CD8-positive, alpha-beta memory T cell (primary cell): ENCODE measurements around the gene PDGFRB. TPM values are rescaled to one million over a fixed set of nuclear protein-coding genes. Genes with fewer than 3 reads are reported as not detected.

Source experiments
- CTCF ChIA-PET: fragments of 350-600 bp; sonication (Branson Sonifier 250); formaldehyde crosslinking; loops from one replicate; lab custom pipeline; 2021; ENCODE audit warnings: antibody characterized with exemption; lab: Charles Lee
- POLR2A ChIA-PET: fragments of 350-600 bp; sonication (Branson Sonifier 250); formaldehyde crosslinking; loops from one replicate; lab custom pipeline; 2021; ENCODE audit warnings: antibody characterized with exemption; lab: Charles Lee
- DNase-seq, 5 donors: peaks; one replicate each; pipeline versions ENCODE4 v3.0.0 to v3.0.0-alpha.2; 2020 to 2022; ENCODE audit warnings: mixed read lengths in 1 of 5
- H3K27ac ChIP-seq: one replicate; pipeline ENCODE4 v1.7.0; 2013; ENCODE audit warnings: low read depth, mild to moderate bottlenecking, low read length, moderate library complexity
- H3K27me3 ChIP-seq: 2 replicates; pipeline ENCODE4 v1.7.0; 2013; ENCODE audit warnings: low read length, mild to moderate bottlenecking; ENCODE audit not compliant: insufficient read depth, poor library complexity, severe bottlenecking
- H3K36me3 ChIP-seq: 2 replicates; pipeline ENCODE4 v1.7.0; 2013; ENCODE audit warnings: mild to moderate bottlenecking, low read length, moderate library complexity; ENCODE audit not compliant: insufficient read depth
- H3K4me1 ChIP-seq: 2 replicates; pipeline ENCODE4 v1.7.0; 2013; ENCODE audit warnings: mild to moderate bottlenecking, low read length, moderate library complexity; ENCODE audit not compliant: insufficient read depth
- H3K4me3 ChIP-seq: 2 replicates; pipeline ENCODE4 v1.7.0; 2013; ENCODE audit warnings: mild to moderate bottlenecking, low read length
- H3K9me3 ChIP-seq: 2 replicates; pipeline ENCODE4 v1.7.0; 2013; ENCODE audit warnings: mild to moderate bottlenecking, low read length
- H3K27ac Mint-ChIP-seq, 8 donors: one replicate each; pipeline ENCODE4 v1.8.0; 2020 to 2021; ENCODE audit warnings: mixed read lengths in 8 of 8, mild to moderate bottlenecking in 6 of 8, inconsistent platforms in 3 of 8, moderate library complexity in 3 of 8
- H3K27me3 Mint-ChIP-seq, 2 donors: one replicate each; pipeline ENCODE4 v1.8.0; 2020 to 2021; ENCODE audit warnings: mixed read lengths in 2 of 2, mild to moderate bottlenecking in 1 of 2, moderate library complexity in 1 of 2
- H3K36me3 Mint-ChIP-seq, 3 donors: one replicate each; pipeline ENCODE4 v1.8.0; 2020 to 2021; ENCODE audit warnings: mixed read lengths in 3 of 3, inconsistent platforms in 1 of 3, mild to moderate bottlenecking in 1 of 3
- H3K4me1 Mint-ChIP-seq, 3 donors: one replicate each; pipeline ENCODE4 v1.8.0; 2020 to 2021; ENCODE audit warnings: mixed read lengths in 3 of 3, inconsistent platforms in 1 of 3, mild to moderate bottlenecking in 1 of 3
- H3K4me3 Mint-ChIP-seq, 7 donors: one replicate each; pipeline ENCODE4 v1.8.0; 2020 to 2021; ENCODE audit warnings: mixed read lengths in 7 of 7, mild to moderate bottlenecking in 6 of 7, moderate library complexity in 4 of 7, inconsistent platforms in 2 of 7
- H3K9me3 Mint-ChIP-seq, 5 donors: one replicate each; pipeline ENCODE4 v1.8.0; 2020 to 2022; ENCODE audit warnings: mixed read lengths in 5 of 5, mild to moderate bottlenecking in 3 of 5, moderate library complexity in 2 of 5, inconsistent platforms in 1 of 5
- polyA plus RNA-seq: library from polyadenylated mRNA; unstranded; fragments of 300-500 nt; fragmentation: Illumina TruSeq; gene quantifications from one replicate; pipeline ENCODE4 v1.2.3, GENCODE V29; 2021
- total RNA-seq, 2 experiments: library from RNA; stranded (reverse); gene quantifications; one replicate each; pipeline ENCODE4 v1.2.3, GENCODE V29; 2021

Gene PDGFRB
- total and polyA plus RNA-seq, 3 experiments from 2014 or later, result 0.66 to 2.0 (median 0.81) TPM

- POLR2A ChIA-PET, result interaction anchor here (0.7 kb wide), 1 partner anchor 9 kb away, joined by 4 read pairs; the partner anchor contains the start of gene PDGFRB
Measured at GRCh38 chr5:150146235-150146634, 9.4 kb downstream of the PDGFRB start.

GRCh38 chr5:150144879-150145278 lies 10.8 kb downstream of the PDGFRB start:
- no peaks in the 10 kb centered on the region for H3K9me3 ChIP-seq
- Mint-ChIP-seq H3K27ac (no peak overlapping the region), H3K4me3 (no peak overlapping the region), H3K9me3 (no peaks in the 10 kb centered on the region), H3K27me3 (peaks cover 5 to 7% of the 10 kb centered on the region in 2 donors), H3K36me3 (no peaks in the 10 kb centered on the region), H3K4me1 (no peaks in the 10 kb centered on the region)
- DNase-seq, result no peak
- no peaks in the 10 kb centered on the region for H3K27me3 ChIP-seq
- POLR2A ChIA-PET, result no interaction called here
- H3K27ac ChIP-seq, result no peak overlapping the region
- H3K4me3 ChIP-seq, result no peak overlapping the region
- CTCF ChIA-PET, result no interaction called here
- H3K4me1 ChIP-seq, result no peaks in the 10 kb centered on the region
- no peaks in the 10 kb centered on the region for H3K36me3 ChIP-seq

More at GRCh38 chr5:150146235-150146634, 9.4 kb downstream of the PDGFRB start:
- Histone ChIP-seq H3K4me3 (no peak overlapping the region), H3K36me3 (no peaks in the 10 kb centered on the region), H3K4me1 (no peaks in the 10 kb centered on the region), H3K9me3 (no peaks in the 10 kb centered on the region), H3K27ac (no peak overlapping the region), H3K27me3 (no peaks in the 10 kb centered on the region)
- Mint-ChIP-seq H3K27me3 (peaks cover 7 to 9% of the 10 kb centered on the region in 2 donors), H3K27ac (no peak overlapping the region), H3K4me1 (no peaks in the 10 kb centered on the region), H3K4me3 (no peak overlapping the region), H3K36me3 (no peaks in the 10 kb centered on the region), H3K9me3 (no peaks in the 10 kb centered on the region)
- no peak for DNase-seq
- CTCF ChIA-PET, result interaction anchor here (1.2 kb wide), 1 partner anchor 8 kb away, joined by 3 read pairs; no protein-coding TSS in a partner anchor

GRCh38 chr5:150144246-150144801 lies 11.3 kb downstream of the PDGFRB start:
- H3K36me3 Mint-ChIP-seq, result no peaks in the 10 kb centered on the region
- H3K27me3 ChIP-seq, result no peaks in the 10 kb centered on the region
- no peaks in the 10 kb centered on the region for H3K4me1 Mint-ChIP-seq
- H3K36me3 ChIP-seq, result no peaks in the 10 kb centered on the region
- DNase-seq, result no peak
- no peak overlapping the region for H3K4me3 ChIP-seq
- no peaks in the 10 kb centered on the region for H3K9me3 ChIP-seq
- H3K27ac ChIP-seq, result peak overlapping the region; percentile 24
- H3K4me3 Mint-ChIP-seq, result peak overlapping the region in 1 of 7 donors; percentile 33
- peaks cover 5 to 6% of the 10 kb centered on the region in 2 donors for H3K27me3 Mint-ChIP-seq
- no peaks in the 10 kb centered on the region for H3K9me3 Mint-ChIP-seq
- no peaks in the 10 kb centered on the region for H3K4me1 ChIP-seq
- H3K27ac Mint-ChIP-seq, result peak overlapping the region in 1 of 8 donors; percentile 82
- ChIA-PET CTCF (no interaction called here), POLR2A (no interaction called here)

GRCh38 chr5:150143350-150144245 lies 12.0 kb downstream of the PDGFRB start:
- ChIA-PET POLR2A (no interaction called here), CTCF (no interaction called here)
- Mint-ChIP-seq H3K9me3 (no peaks in the 10 kb centered on the region), H3K4me1 (no peaks in the 10 kb centered on the region), H3K4me3 (no peak overlapping the region), H3K27ac (peak overlapping the region in 1 of 8 donors; percentile 43), H3K36me3 (no peaks in the 10 kb centered on the region), H3K27me3 (peaks cover 4 to 5% of the 10 kb centered on the region in 2 donors)
- no peaks in the 10 kb centered on the region for H3K4me1 ChIP-seq
- no peak overlapping the region for H3K4me3 ChIP-seq
- no peaks in the 10 kb centered on the region for H3K9me3 ChIP-seq
- no peaks in the 10 kb centered on the region for H3K36me3 ChIP-seq
- no peaks in the 10 kb centered on the region for H3K27me3 ChIP-seq
- no peak for DNase-seq
- peak overlapping the region; percentile 24 for H3K27ac ChIP-seq

GRCh38 chr5:150142959-150143349 lies 12.7 kb downstream of the PDGFRB start:
- no peaks in the 10 kb centered on the region for H3K4me1 ChIP-seq
- H3K27me3 Mint-ChIP-seq, result peaks cover 2 to 5% of the 10 kb centered on the region in 2 donors
- no peaks in the 10 kb centered on the region for H3K36me3 Mint-ChIP-seq
- H3K9me3 Mint-ChIP-seq, result no peaks in the 10 kb centered on the region
- ChIA-PET POLR2A (no interaction called here), CTCF (no interaction called here)
- no peak for DNase-seq
- no peaks in the 10 kb centered on the region for H3K27me3 ChIP-seq
- no peak overlapping the region for H3K27ac Mint-ChIP-seq
- no peak overlapping the region for H3K4me3 Mint-ChIP-seq
- H3K27ac ChIP-seq, result no peak overlapping the region
- H3K4me3 ChIP-seq, result no peak overlapping the region
- H3K9me3 ChIP-seq, result no peaks in the 10 kb centered on the region
- H3K36me3 ChIP-seq, result no peaks in the 10 kb centered on the region
- no peaks in the 10 kb centered on the region for H3K4me1 Mint-ChIP-seq

- peaks cover 5 to 7% of the 10 kb centered on the region in 2 donors for H3K27me3 Mint-ChIP-seq
- H3K36me3 ChIP-seq, result no peaks in the 10 kb centered on the region
- H3K9me3 ChIP-seq, result no peaks in the 10 kb centered on the region
- POLR2A ChIA-PET, result no interaction called here
- DNase-seq, result no peak
- H3K9me3 Mint-ChIP-seq, result no peaks in the 10 kb centered on the region
- CTCF ChIA-PET, result no interaction called here
- H3K4me3 Mint-ChIP-seq, result no peak overlapping the region
- H3K4me1 Mint-ChIP-seq, result no peaks in the 10 kb centered on the region
- H3K4me1 ChIP-seq, result no peaks in the 10 kb centered on the region
- no peak overlapping the region for H3K4me3 ChIP-seq
- no peak overlapping the region for H3K27ac ChIP-seq
- H3K27me3 ChIP-seq, result no peaks in the 10 kb centered on the region
- no peaks in the 10 kb centered on the region for H3K36me3 Mint-ChIP-seq
- no peak overlapping the region for H3K27ac Mint-ChIP-seq
Measured at GRCh38 chr5:150142185-150142958, 13.3 kb downstream of the PDGFRB start.

GRCh38 chr5:150141544-150142184 lies 14.0 kb downstream of the PDGFRB start:
- H3K9me3 Mint-ChIP-seq, result no peaks in the 10 kb centered on the region
- H3K27me3 ChIP-seq, result no peaks in the 10 kb centered on the region
- H3K36me3 Mint-ChIP-seq, result no peaks in the 10 kb centered on the region

More at GRCh38 chr5:150141544-150142184, 14.0 kb downstream of the PDGFRB start:
- H3K4me3 Mint-ChIP-seq, result no peak overlapping the region
- Histone ChIP-seq H3K9me3 (no peaks in the 10 kb centered on the region), H3K36me3 (no peaks in the 10 kb centered on the region), H3K4me1 (no peaks in the 10 kb centered on the region), H3K4me3 (no peak overlapping the region), H3K27ac (no peak overlapping the region)
- peaks cover 5 to 11% of the 10 kb centered on the region in 2 donors for H3K27me3 Mint-ChIP-seq
- ChIA-PET POLR2A (no interaction called here), CTCF (no interaction called here)
- H3K4me1 Mint-ChIP-seq, result no peaks in the 10 kb centered on the region
- DNase-seq, result no peak
- H3K27ac Mint-ChIP-seq, result peak overlapping the region in 1 of 8 donors; percentile 46
